Measurements from ENCODE around the gene RPL37A.

The RPL37A gene

GRCh38 chr2:216498379-216499352 is at the start of gene RPL37A:
Gene RPL37A (plus strand): TSS chr2:216498844. CDS start chr2:216498875, 31 bp downstream.
- peak within 1 kb of the TSS; percentile 95 for H3K4me3 ChIP-seq (ENCODE audit: low read length)
- TF ChIP-seq CTCF (IDR thresholded peaks at IDR 0.05; ENCODE audit: insufficient read depth, low read depth, low read length, missing control alignments) = no peak
- peak; percentile 98 for DNase-seq (ENCODE audit: low read depth)

GRCh38 chr2:216450346-216450745 is 48.3 kb upstream of the RPL37A start:
- no peak for TF ChIP-seq CTCF (IDR thresholded peaks at IDR 0.05; ENCODE audit: insufficient read depth, low read depth, low read length, missing control alignments)
- DNase-seq (ENCODE audit: low read depth) = no peak
- no peak overlapping the region for H3K4me3 ChIP-seq (ENCODE audit: low read length)

GRCh38 chr2:216450784-216451183 is 47.9 kb upstream of the RPL37A start:
- H3K4me3 ChIP-seq (ENCODE audit: low read length) = no peak overlapping the region
- DNase-seq (ENCODE audit: low read depth) = no peak
- TF ChIP-seq CTCF (IDR thresholded peaks at IDR 0.05; ENCODE audit: insufficient read depth, low read depth, low read length, missing control alignments) = no peak

DNA sequence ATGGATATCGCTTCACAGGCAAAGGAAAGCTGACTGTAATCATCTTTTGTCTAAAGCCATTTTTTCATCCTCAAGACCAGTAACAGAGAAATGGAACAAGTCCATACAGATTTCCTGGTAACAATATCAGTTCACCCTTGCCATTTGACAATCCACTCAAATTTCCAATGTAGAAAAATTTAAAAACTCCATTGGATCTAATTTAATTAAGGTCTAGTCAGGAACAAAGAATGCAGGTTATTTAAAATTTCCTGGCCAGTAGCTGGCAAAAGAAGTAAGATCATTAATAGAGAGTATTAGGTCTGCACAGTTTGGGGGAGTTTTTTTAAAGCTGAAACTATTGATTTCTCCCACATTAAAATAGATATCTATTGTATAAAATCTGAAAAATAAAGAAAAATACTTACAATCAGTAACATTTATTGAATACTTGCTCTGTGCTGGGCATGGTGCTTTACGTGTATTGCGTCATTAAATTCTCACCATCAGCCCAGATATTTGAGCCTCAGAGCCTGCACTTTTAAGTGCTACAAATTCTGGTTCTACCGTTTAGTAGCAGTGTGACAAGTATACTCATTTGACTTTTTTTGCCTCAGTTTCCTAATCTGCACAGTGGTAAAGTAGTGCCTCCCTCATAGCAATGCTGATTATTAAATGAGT is 44.6 kb upstream of the RPL37A start:
- no peak for TF ChIP-seq CTCF (IDR thresholded peaks at IDR 0.05; ENCODE audit: insufficient read depth, low read depth, low read length, missing control alignments)
- no peak for DNase-seq (ENCODE audit: low read depth)
- H3K4me3 ChIP-seq (ENCODE audit: low read length) = no peak overlapping the region

- TF ChIP-seq CTCF (IDR thresholded peaks at IDR 0.05; ENCODE audit: insufficient read depth, low read depth, low read length, missing control alignments) = no peak
- DNase-seq (ENCODE audit: low read depth) = no peak
- no peak overlapping the region for H3K4me3 ChIP-seq (ENCODE audit: low read length)
Measured at GRCh38 chr2:216463148-216463547, 35.5 kb upstream of the RPL37A start.

DNA sequence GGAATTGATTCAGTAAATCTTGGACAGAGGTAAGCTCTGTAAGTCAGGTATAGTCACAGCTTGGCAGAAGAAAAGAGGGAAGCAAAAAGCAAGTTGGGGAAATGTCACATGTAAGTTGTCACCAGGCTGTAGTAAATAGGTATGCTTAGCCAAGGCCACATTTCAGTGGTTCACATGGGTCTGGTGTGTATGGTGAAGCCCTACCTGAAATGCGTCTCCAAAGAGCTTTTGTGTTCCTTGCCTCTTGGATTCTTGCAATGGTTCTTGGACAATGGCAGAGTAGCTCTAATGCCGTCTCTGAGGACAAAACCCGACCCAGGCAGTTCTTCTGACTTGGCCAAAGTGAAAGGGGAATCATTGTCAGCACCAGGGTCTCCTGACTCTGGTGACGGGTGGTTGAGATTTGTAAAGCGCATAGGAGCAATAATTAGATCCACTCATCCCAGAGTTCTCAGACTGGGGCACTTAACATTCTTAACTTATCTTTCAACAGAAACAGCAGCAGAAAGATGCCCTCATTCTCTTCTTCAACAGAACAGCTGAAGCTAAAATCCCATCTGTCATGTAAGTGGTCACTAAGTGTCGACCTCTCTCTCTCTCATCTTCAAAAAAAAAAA is 34.4 kb upstream of the RPL37A start:
- DNase-seq (ENCODE audit: low read depth) = no peak
- TF ChIP-seq CTCF (IDR thresholded peaks at IDR 0.05; ENCODE audit: insufficient read depth, low read depth, low read length, missing control alignments) = no peak
- H3K4me3 ChIP-seq (ENCODE audit: low read length) = no peak overlapping the region
